Panc1 (cell line): ENCODE results near the gene MTF1. TPM values are rescaled to one million over a fixed set of nuclear protein-coding genes. Genes with fewer than 3 reads are reported as not detected.

ENCODE experiments used
- ATAC-seq: fragments of 200-7000 bp; cut with Tn5 transposase; 2 replicates; pipeline ENCODE4 v1.9.1; 2020; ENCODE audit warnings: mild to moderate bottlenecking, moderate library complexity
- BruUV-seq: library from RNA; stranded (reverse); fragments of 400-500 nt; replicated peaks from 2 replicates; lab custom pipeline; 2021; lab: Mats Ljungman, UMichigan
- CTCF ChIA-PET: fragments of 300-600 bp; sonication (Branson Sonifier 250); formaldehyde crosslinking; loops from one replicate; lab custom pipeline; 2022; ENCODE audit warnings: antibody characterized with exemption; lab: Charles Lee
- POLR2A ChIA-PET: fragments of 300-600 bp; sonication (Branson Sonifier 250); formaldehyde crosslinking; loops from one replicate; lab custom pipeline; 2022; ENCODE audit warnings: antibody characterized with exemption; lab: Charles Lee
- DNase-seq: peaks from one replicate; pipeline ENCODE4 v3.0.0-alpha.2; 2010; ENCODE audit warnings: low read depth, low spot score
- H3K27ac ChIP-seq: 2 replicates; pipeline ENCODE4 v1.5.1; 2011; ENCODE audit warnings: mild to moderate bottlenecking, low read length, inconsistent platforms
- H3K27me3 ChIP-seq: fragments of 200-500 bp; sonication (Bioruptor generic); 2 replicates; pipeline ENCODE4 v1.6.0; 2014; ENCODE audit warnings: low read length, inconsistent platforms; ENCODE audit not compliant: control insufficient read depth, insufficient read depth
- H3K36me3 ChIP-seq: fragments of 200-500 bp; sonication (Bioruptor generic); 2 replicates; pipeline ENCODE4 v1.5.1; 2014; ENCODE audit warnings: inconsistent platforms, mild to moderate bottlenecking, low read length, moderate library complexity; ENCODE audit not compliant: control insufficient read depth, insufficient read depth
- H3K4me1 ChIP-seq: 2 replicates; pipeline ENCODE4 v1.5.1; 2011; ENCODE audit warnings: inconsistent platforms, mild to moderate bottlenecking, low read length, moderate library complexity; ENCODE audit not compliant: control insufficient read depth, insufficient read depth
- H3K4me3 ChIP-seq, 2 experiments: 2 replicates each; pipeline ENCODE4 v1.5.1; 2011 to 2012; ENCODE audit warnings: low read depth in 2 of 2, low read length in 2 of 2, mild to moderate bottlenecking in 2 of 2, inconsistent platforms in 1 of 2, moderate library complexity in 1 of 2
- H3K9me3 ChIP-seq: fragments of 200-500 bp; sonication (Bioruptor generic); 2 replicates; pipeline ENCODE4 v1.5.1; 2014; ENCODE audit warnings: low read depth, mild to moderate bottlenecking, inconsistent platforms, low read length, moderate library complexity; ENCODE audit not compliant: control insufficient read depth, insufficient read depth
- POLR2AphosphoS5 ChIP-seq: IDR thresholded peaks from 2 replicates; pipeline ENCODE4 v1.6.1; 2012; ENCODE audit warnings: mild to moderate bottlenecking, low read depth, low read length, moderate library complexity
- SIN3A ChIP-seq: IDR thresholded peaks from 2 replicates; pipeline ENCODE4 v1.6.1; 2012; ENCODE audit warnings: low read depth, mild to moderate bottlenecking, low read length, moderate library complexity, borderline replicate concordance; ENCODE audit not compliant: insufficient read depth
- TCF7L2 ChIP-seq: IDR thresholded peaks from 2 replicates; pipeline ENCODE4 v1.6.1; 2011; ENCODE audit warnings: mild to moderate bottlenecking, low read depth, low read length, inconsistent platforms
- in situ Hi-C: cut with HindIII; loops from 2 replicates; pipeline ENCODE4 v1.10.0; 2016; ENCODE audit warnings: low sequenced_read_pairs, low pct_unique_long_range_greater_than_20kb
- intact Hi-C: fragments of 100-400 bp; cut with micrococcal nuclease; formaldehyde crosslinking; loops from one replicate; pipeline ENCODE4 v1.10.0; 2022; ENCODE audit not compliant: unreplicated experiment
- total RNA-seq: library from RNA; stranded (reverse); gene quantifications from one replicate; pipeline ENCODE4 v1.2.1, GENCODE V29; 2021; ENCODE audit not compliant: unreplicated experiment
- TF ChIP-seq, protein P1 (sequence below): fragments of 450-650 bp; IDR thresholded peaks from 2 replicates; pipeline ENCODE4 v1.5.1; 2017; ENCODE audit warnings: mild to moderate bottlenecking
- TF ChIP-seq, protein P2 (sequence below), 2 experiments: IDR thresholded peaks; 2 replicates each; pipeline ENCODE4 v1.6.1; 2011 to 2012; ENCODE audit warnings: low read depth in 2 of 2, control low read depth in 1 of 2, low read length in 1 of 2, mild to moderate bottlenecking in 1 of 2, moderate library complexity in 1 of 2; ENCODE audit not compliant: insufficient read depth in 1 of 2

MTF1 gene
- total RNA-seq, 1 experiment from 2014 or later = 26.2 TPM

DNA sequence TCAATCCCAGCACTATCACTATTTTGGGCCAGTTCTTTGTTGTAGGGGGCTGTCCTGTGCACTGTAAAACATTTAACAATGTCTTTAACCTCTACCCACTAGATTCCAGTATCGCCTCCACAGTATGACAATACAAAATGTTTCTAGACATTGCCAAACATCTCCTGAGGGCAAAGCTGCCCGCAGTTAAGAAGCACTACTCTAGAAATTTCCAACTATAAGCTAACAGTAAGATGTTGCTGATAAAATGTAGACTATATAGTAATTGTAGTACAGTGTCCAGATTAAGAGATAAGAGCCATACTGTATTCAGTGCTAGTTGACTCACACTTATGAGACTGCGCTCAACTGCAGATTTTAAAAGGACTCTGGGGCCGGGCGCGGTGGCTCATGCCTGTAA lies 5.0 kb downstream of the MTF1 start:
- Histone ChIP-seq H3K36me3 (peaks cover 7% of the 10 kb centered on the region), H3K9me3 (no peaks in the 10 kb centered on the region), H3K4me3 (no peak overlapping the region), H3K27me3 (no peaks in the 10 kb centered on the region), H3K27ac (no peak overlapping the region), H3K4me1 (peaks cover 12% of the 10 kb centered on the region; the same call in 1 of the 2 replicates)
- ChIA-PET CTCF (no interaction called here), POLR2A (interaction anchor here (0.6 kb wide), 1 partner anchor 18 kb away, joined by 10 read pairs; no protein-coding TSS in a partner anchor)
- TF ChIP-seq POLR2AphosphoS5 = no peak
- no peak for TF ChIP-seq SIN3A
- TF ChIP-seq TCF7L2 = no peak
- TF ChIP-seq, protein P1, sequence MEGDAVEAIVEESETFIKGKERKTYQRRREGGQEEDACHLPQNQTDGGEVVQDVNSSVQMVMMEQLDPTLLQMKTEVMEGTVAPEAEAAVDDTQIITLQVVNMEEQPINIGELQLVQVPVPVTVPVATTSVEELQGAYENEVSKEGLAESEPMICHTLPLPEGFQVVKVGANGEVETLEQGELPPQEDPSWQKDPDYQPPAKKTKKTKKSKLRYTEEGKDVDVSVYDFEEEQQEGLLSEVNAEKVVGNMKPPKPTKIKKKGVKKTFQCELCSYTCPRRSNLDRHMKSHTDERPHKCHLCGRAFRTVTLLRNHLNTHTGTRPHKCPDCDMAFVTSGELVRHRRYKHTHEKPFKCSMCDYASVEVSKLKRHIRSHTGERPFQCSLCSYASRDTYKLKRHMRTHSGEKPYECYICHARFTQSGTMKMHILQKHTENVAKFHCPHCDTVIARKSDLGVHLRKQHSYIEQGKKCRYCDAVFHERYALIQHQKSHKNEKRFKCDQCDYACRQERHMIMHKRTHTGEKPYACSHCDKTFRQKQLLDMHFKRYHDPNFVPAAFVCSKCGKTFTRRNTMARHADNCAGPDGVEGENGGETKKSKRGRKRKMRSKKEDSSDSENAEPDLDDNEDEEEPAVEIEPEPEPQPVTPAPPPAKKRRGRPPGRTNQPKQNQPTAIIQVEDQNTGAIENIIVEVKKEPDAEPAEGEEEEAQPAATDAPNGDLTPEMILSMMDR = no peak
- in situ Hi-C loops = no loop called here
- intact Hi-C loops = no loop called here
- ATAC-seq (no peak), DNase-seq (no peak)
- BruUV-seq = no TSS peak

DNA sequence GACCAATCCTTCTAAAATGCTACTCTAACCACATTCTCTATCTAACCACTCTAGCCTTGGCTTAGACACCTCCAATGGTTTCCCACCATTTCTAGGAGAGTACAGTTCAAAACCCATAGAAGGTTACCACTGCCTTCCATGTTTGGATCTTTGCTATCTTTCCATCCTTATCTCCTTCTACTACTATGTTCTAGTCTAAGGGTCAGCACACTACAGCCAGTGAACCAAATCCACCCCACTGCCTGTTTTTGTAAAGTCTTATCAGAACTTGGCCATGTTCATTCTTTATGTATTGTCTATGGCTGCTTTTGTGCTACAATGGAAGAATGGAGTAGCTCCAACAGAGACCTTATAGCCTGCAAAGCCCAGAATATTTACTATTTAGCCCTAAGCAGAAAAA lies 6.2 kb downstream of the MTF1 start:
- POLR2A ChIA-PET = interaction anchor here (0.6 kb wide), 1 partner anchor 117 kb away, joined by 3 read pairs; no protein-coding TSS in a partner anchor
- no TSS peak for BruUV-seq
- no peak overlapping the region for H3K4me3 ChIP-seq
- H3K36me3 ChIP-seq = peaks cover 7% of the 10 kb centered on the region
- H3K27me3 ChIP-seq = no peaks in the 10 kb centered on the region
- H3K4me1 ChIP-seq = peaks cover 8% of the 10 kb centered on the region; the same call in 1 of the 2 replicates
- no peak overlapping the region for H3K27ac ChIP-seq
- ATAC-seq = no peak
- CTCF ChIA-PET = no interaction called here
- no peak for DNase-seq
- in situ Hi-C loops (no loop called here), intact Hi-C loops (no loop called here)
- TF ChIP-seq, protein P2, sequence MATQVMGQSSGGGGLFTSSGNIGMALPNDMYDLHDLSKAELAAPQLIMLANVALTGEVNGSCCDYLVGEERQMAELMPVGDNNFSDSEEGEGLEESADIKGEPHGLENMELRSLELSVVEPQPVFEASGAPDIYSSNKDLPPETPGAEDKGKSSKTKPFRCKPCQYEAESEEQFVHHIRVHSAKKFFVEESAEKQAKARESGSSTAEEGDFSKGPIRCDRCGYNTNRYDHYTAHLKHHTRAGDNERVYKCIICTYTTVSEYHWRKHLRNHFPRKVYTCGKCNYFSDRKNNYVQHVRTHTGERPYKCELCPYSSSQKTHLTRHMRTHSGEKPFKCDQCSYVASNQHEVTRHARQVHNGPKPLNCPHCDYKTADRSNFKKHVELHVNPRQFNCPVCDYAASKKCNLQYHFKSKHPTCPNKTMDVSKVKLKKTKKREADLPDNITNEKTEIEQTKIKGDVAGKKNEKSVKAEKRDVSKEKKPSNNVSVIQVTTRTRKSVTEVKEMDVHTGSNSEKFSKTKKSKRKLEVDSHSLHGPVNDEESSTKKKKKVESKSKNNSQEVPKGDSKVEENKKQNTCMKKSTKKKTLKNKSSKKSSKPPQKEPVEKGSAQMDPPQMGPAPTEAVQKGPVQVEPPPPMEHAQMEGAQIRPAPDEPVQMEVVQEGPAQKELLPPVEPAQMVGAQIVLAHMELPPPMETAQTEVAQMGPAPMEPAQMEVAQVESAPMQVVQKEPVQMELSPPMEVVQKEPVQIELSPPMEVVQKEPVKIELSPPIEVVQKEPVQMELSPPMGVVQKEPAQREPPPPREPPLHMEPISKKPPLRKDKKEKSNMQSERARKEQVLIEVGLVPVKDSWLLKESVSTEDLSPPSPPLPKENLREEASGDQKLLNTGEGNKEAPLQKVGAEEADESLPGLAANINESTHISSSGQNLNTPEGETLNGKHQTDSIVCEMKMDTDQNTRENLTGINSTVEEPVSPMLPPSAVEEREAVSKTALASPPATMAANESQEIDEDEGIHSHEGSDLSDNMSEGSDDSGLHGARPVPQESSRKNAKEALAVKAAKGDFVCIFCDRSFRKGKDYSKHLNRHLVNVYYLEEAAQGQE (IDR thresholded peaks at IDR 0.05; ENCODE audit: insufficient read depth in 1 of 2, low read depth in 2 of 2, low read length in 1 of 2) = no peak
- TF ChIP-seq, protein P1 = no peak
- TF ChIP-seq SIN3A = no peak
- TF ChIP-seq TCF7L2 = no peak
- no peak for TF ChIP-seq POLR2AphosphoS5
- H3K9me3 ChIP-seq = no peaks in the 10 kb centered on the region
